ENCODE measurements around the gene USP6. TPM values are rescaled to one million over a fixed set of nuclear protein-coding genes. Genes with fewer than 3 reads are reported as not detected.

USP6 gene
- total RNA-seq, 1 experiment from 2014 or later = 0.08 TPM

DNA sequence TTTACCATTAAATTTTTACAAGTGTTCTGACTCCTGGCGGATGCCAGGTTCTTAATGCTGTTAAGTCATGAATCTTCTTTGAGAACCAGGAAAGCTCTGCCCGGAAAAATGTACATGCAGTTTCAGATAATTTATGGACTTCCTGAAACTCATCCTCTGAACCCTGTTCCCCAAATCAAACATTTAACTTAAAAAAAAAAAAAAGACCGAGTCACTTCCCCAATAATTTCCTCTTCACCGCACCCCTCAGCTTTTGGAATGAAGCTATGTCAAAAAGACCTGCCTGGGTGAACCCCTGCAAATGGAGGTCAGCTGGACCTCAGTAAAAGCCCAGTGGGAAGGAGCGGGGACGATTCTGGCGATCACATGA lies 19.1 kb upstream of the USP6 start:
- H3K9me3 ChIP-seq (ENCODE audit: control insufficient read depth, insufficient read depth, low read depth, low read length) = peaks cover 23% of the 10 kb centered on the region; the same call in 1 of the 2 replicates
- TF ChIP-seq, protein P1, sequence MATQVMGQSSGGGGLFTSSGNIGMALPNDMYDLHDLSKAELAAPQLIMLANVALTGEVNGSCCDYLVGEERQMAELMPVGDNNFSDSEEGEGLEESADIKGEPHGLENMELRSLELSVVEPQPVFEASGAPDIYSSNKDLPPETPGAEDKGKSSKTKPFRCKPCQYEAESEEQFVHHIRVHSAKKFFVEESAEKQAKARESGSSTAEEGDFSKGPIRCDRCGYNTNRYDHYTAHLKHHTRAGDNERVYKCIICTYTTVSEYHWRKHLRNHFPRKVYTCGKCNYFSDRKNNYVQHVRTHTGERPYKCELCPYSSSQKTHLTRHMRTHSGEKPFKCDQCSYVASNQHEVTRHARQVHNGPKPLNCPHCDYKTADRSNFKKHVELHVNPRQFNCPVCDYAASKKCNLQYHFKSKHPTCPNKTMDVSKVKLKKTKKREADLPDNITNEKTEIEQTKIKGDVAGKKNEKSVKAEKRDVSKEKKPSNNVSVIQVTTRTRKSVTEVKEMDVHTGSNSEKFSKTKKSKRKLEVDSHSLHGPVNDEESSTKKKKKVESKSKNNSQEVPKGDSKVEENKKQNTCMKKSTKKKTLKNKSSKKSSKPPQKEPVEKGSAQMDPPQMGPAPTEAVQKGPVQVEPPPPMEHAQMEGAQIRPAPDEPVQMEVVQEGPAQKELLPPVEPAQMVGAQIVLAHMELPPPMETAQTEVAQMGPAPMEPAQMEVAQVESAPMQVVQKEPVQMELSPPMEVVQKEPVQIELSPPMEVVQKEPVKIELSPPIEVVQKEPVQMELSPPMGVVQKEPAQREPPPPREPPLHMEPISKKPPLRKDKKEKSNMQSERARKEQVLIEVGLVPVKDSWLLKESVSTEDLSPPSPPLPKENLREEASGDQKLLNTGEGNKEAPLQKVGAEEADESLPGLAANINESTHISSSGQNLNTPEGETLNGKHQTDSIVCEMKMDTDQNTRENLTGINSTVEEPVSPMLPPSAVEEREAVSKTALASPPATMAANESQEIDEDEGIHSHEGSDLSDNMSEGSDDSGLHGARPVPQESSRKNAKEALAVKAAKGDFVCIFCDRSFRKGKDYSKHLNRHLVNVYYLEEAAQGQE (IDR thresholded peaks at IDR 0.05; ENCODE audit: insufficient read depth in 1 of 2, low read depth in 2 of 2, low read length in 1 of 2) = no peak
- no peak for TF ChIP-seq SIN3A (IDR thresholded peaks at IDR 0.05; ENCODE audit: borderline replicate concordance, insufficient read depth, low read depth, low read length)
- no peak for TF ChIP-seq POLR2AphosphoS5 (IDR thresholded peaks at IDR 0.05; ENCODE audit: low read depth, low read length)
- TF ChIP-seq TCF7L2 (IDR thresholded peaks at IDR 0.05; ENCODE audit: low read depth, low read length) = no peak
- ChIA-PET POLR2A (no interaction called here), CTCF (no interaction called here)
- H3K4me1 ChIP-seq (ENCODE audit: control insufficient read depth, insufficient read depth, low read length) = no peaks in the 10 kb centered on the region
- no peak for DNase-seq (ENCODE audit: low read depth, low spot score)
- ATAC-seq = no peak
- H3K27me3 ChIP-seq (ENCODE audit: control insufficient read depth, insufficient read depth, low read length) = no peaks in the 10 kb centered on the region
- H3K27ac ChIP-seq (ENCODE audit: low read length) = no peak overlapping the region
- BruUV-seq (replicated peaks) = no TSS peak
- no peaks in the 10 kb centered on the region for H3K36me3 ChIP-seq (ENCODE audit: control insufficient read depth, insufficient read depth, low read length)
- intact Hi-C loops (cut with micrococcal nuclease; ENCODE audit: unreplicated experiment) = no loop called here
- no peak overlapping the region for H3K4me3 ChIP-seq (ENCODE audit: low read depth in 2 of 2, low read length in 2 of 2)
- in situ Hi-C loops (cut with HindIII; ENCODE audit: low pct_unique_long_range_greater_than_20kb, low sequenced_read_pairs) = no loop called here

DNA sequence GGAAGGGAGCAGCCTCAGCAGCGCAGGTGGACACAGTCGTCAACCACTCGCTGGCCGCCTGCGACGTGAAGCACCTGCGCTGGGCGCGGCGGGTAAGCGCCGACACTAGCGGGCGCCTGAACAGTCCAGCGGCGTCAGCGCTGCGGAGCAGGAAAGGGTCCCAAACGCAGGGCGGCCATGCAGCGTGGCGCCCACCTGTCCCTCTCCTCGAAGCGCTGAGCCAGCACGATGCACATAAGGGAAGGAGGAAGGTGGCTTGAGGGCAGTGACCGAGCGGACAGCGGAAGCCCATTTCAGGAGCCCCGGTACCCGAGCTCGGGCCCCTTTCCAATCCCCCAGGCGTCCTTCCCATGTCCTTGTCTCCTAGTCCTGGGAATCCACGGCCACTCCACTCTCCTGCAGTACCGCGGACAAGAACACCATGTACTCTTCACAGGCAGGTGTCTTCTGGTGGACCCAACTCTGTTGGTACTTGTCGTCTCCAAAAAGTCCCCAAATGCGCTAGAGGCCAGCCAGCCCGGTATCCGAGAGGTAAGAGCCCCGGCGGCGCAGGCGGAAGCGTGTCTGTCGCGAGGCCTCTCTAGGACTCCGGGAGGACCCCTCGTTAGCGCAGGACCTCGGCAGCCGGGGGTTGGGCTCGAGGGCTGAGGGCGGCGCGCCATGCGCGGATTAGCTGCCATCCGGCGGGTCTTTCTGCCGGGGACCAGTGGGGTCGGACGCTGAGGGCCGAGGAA lies 18.6 kb upstream of the USP6 start:
- ChIA-PET CTCF (no interaction called here), POLR2A (no interaction called here)
- H3K27me3 ChIP-seq (ENCODE audit: control insufficient read depth, insufficient read depth, low read length) = no peaks in the 10 kb centered on the region
- ATAC-seq (no peak), DNase-seq (ENCODE audit: low read depth, low spot score) (no peak)
- no peaks in the 10 kb centered on the region for H3K36me3 ChIP-seq (ENCODE audit: control insufficient read depth, insufficient read depth, low read length)
- no peaks in the 10 kb centered on the region for H3K4me1 ChIP-seq (ENCODE audit: control insufficient read depth, insufficient read depth, low read length)
- TF ChIP-seq, protein P1 (IDR thresholded peaks at IDR 0.05; ENCODE audit: insufficient read depth in 1 of 2, low read depth in 2 of 2, low read length in 1 of 2) = no peak
- TF ChIP-seq SIN3A (IDR thresholded peaks at IDR 0.05; ENCODE audit: borderline replicate concordance, insufficient read depth, low read depth, low read length) = no peak
- TF ChIP-seq TCF7L2 (IDR thresholded peaks at IDR 0.05; ENCODE audit: low read depth, low read length) = no peak
- TF ChIP-seq, protein P2, sequence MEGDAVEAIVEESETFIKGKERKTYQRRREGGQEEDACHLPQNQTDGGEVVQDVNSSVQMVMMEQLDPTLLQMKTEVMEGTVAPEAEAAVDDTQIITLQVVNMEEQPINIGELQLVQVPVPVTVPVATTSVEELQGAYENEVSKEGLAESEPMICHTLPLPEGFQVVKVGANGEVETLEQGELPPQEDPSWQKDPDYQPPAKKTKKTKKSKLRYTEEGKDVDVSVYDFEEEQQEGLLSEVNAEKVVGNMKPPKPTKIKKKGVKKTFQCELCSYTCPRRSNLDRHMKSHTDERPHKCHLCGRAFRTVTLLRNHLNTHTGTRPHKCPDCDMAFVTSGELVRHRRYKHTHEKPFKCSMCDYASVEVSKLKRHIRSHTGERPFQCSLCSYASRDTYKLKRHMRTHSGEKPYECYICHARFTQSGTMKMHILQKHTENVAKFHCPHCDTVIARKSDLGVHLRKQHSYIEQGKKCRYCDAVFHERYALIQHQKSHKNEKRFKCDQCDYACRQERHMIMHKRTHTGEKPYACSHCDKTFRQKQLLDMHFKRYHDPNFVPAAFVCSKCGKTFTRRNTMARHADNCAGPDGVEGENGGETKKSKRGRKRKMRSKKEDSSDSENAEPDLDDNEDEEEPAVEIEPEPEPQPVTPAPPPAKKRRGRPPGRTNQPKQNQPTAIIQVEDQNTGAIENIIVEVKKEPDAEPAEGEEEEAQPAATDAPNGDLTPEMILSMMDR (IDR thresholded peaks at IDR 0.05) = no peak
- no peak for TF ChIP-seq POLR2AphosphoS5 (IDR thresholded peaks at IDR 0.05; ENCODE audit: low read depth, low read length)
- in situ Hi-C loops (cut with HindIII; ENCODE audit: low pct_unique_long_range_greater_than_20kb, low sequenced_read_pairs) = no loop called here
- H3K4me3 ChIP-seq (ENCODE audit: low read depth in 2 of 2, low read length in 2 of 2) = no peak overlapping the region
- no peak overlapping the region for H3K27ac ChIP-seq (ENCODE audit: low read length)
- intact Hi-C loops (cut with micrococcal nuclease; ENCODE audit: unreplicated experiment) = no loop called here
- peaks cover 18% of the 10 kb centered on the region; the same call in 1 of the 2 replicates for H3K9me3 ChIP-seq (ENCODE audit: control insufficient read depth, insufficient read depth, low read depth, low read length)
- BruUV-seq (replicated peaks) = no TSS peak
